NOMO-1 treated with DMSO at 0.1 percent for 48 hours (cell line): ENCODE measurements around the gene GNG10.
A peak's percentile ranks its signal among the peaks of the same experiment; 100 is the strongest.
"Not testable (repeated sequence)": the region's sequence is repeated elsewhere in the genome, so short reads cannot be mapped to it uniquely, and the experiment has no call there.

ENCODE experiments used
- DNase-seq: peaks from one replicate; lab custom pipeline; 2025; ENCODE audit not compliant: unreplicated experiment; lab: John Stamatoyannopoulos, UW

GNG10 gene

GRCh38 chr9:111661150-111661801, at the start of gene GNG10:
GNG10 (plus strand) TSS chr9:111661605; CDS start chr9:111661635, 30 bp downstream.
- peak; percentile 30 for DNase-seq

GRCh38 chr9:111613436-111614040, 47.9 kb upstream of the GNG10 start:
- DNase-seq = no peak

GRCh38 chr9:111615928-111616327, 45.5 kb upstream of the GNG10 start:
- no peak for DNase-seq

- DNase-seq = not testable (repeated sequence)
Observed at GRCh38 chr9:111617349-111617748, 44.1 kb upstream of the GNG10 start.

- DNase-seq = no peak
Observed at GRCh38 chr9:111621895-111622480, 39.4 kb upstream of the GNG10 start.

GRCh38 chr9:111622626-111623025, 38.8 kb upstream of the GNG10 start:
- peak; percentile 30 for DNase-seq

GRCh38 chr9:111627260-111627963, 34.0 kb upstream of the GNG10 start:
- DNase-seq = no peak

- no peak for DNase-seq
Observed at GRCh38 chr9:111628411-111628810, 33.0 kb upstream of the GNG10 start.

GRCh38 chr9:111630182-111630963, 31.0 kb upstream of the GNG10 start:
- peak; percentile 44 for DNase-seq

GRCh38 chr9:111630964-111631213, 30.5 kb upstream of the GNG10 start:
- DNase-seq = no peak

GRCh38 chr9:111631214-111631971, 30.0 kb upstream of the GNG10 start, which contains the start of gene DNAJC25:
DNAJC25 (plus strand) TSS chr9:111631334; CDS start chr9:111631408, 74 bp downstream.
- peak; percentile 97 for DNase-seq

- DNase-seq = peak; percentile 55
Observed at GRCh38 chr9:111632060-111632459, 29.3 kb upstream of the GNG10 start.

GRCh38 chr9:111632695-111633388, 28.6 kb upstream of the GNG10 start:
- DNase-seq = no peak

GRCh38 chr9:111633389-111633736, 28.0 kb upstream of the GNG10 start:
- DNase-seq = no peak

GRCh38 chr9:111634860-111635259, 26.5 kb upstream of the GNG10 start:
- no peak for DNase-seq

GRCh38 chr9:111637421-111637950, 23.9 kb upstream of the GNG10 start:
- DNase-seq = no peak

GRCh38 chr9:111644195-111644772, 17.1 kb upstream of the GNG10 start:
- no peak for DNase-seq

GRCh38 chr9:111645806-111646205, 15.6 kb upstream of the GNG10 start:
- DNase-seq = no peak

- DNase-seq = no peak
Observed at GRCh38 chr9:111646417-111646816, 15.0 kb upstream of the GNG10 start.
